ENCODE measurements around the gene CFLAR.
A peak's percentile ranks its signal among the peaks of the same experiment; 100 is the strongest.

The CFLAR gene

DNA sequence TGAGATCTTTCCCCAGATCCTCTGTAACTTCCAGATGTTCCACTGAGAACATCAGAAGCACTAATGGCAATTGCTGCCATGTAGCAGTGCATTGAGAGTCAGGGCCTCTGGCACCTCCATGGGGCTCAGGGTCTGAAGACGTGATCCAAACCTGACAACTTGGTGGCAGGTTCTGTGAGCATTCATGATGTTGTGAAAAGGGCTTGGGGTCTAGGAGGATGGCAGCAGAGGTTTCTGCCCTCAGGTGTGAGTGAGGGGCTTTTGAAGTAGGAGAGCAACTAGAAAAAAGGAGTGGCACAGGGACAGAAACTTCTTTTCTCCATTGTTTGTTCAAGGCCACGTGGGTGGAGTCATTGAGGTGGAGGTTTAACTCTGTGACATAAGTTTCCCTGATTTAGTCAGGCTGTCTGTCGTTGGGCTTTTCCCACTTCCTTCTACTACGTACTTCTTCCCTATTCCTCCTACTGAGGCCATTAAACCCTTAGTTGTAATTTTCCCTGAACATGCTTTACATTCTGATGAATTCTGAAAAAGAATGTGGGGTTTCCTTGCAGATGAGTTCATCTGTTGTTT, 13.1 kb downstream of the CFLAR start (continued):
- TF ChIP-seq EGR2 (tag by site-specific recombination; IDR thresholded peaks at IDR 0.05; ENCODE audit: low read depth) (peak; percentile 32; the same call in 1 of the 2 replicates), BCL11B (tag by site-specific recombination; IDR thresholded peaks at IDR 0.05; ENCODE audit: low read depth) (no peak), ZNF2 (tag by site-specific recombination; IDR thresholded peaks at IDR 0.05) (no peak), ZNF473 (tag by site-specific recombination; IDR thresholded peaks at IDR 0.05) (no peak), REPIN1 (tag by site-specific recombination; IDR thresholded peaks at IDR 0.05; ENCODE audit: low read depth) (no peak), ZNF391 (tag by site-specific recombination; IDR thresholded peaks at IDR 0.05; ENCODE audit: borderline replicate concordance, low read depth) (no peak), ZNF121 (tag by site-specific recombination; IDR thresholded peaks at IDR 0.05) (no peak), PRDM2 (tag by site-specific recombination; IDR thresholded peaks at IDR 0.05; ENCODE audit: borderline replicate concordance) (no peak), SALL2 (tag by site-specific recombination; IDR thresholded peaks at IDR 0.05; ENCODE audit: borderline replicate concordance) (no peak), KLF1 (tag by site-specific recombination; IDR thresholded peaks at IDR 0.05) (no peak), KLF8 (tag by site-specific recombination; IDR thresholded peaks at IDR 0.05) (no peak), ZNF223 (tag by site-specific recombination; IDR thresholded peaks at IDR 0.05) (no peak), ZNF266 (tag by site-specific recombination; IDR thresholded peaks at IDR 0.05; ENCODE audit: low read depth) (no peak), ZFP41 (tag by site-specific recombination; IDR thresholded peaks at IDR 0.05; ENCODE audit: borderline replicate concordance) (no peak), OVOL3 (tag by site-specific recombination; IDR thresholded peaks at IDR 0.05) (no peak), ZNF132 (tag by site-specific recombination; IDR thresholded peaks at IDR 0.05; ENCODE audit: borderline replicate concordance) (no peak), ZBTB7A (tag by site-specific recombination; IDR thresholded peaks at IDR 0.05; ENCODE audit: low read depth) (no peak), ZNF248 (tag by site-specific recombination; IDR thresholded peaks at IDR 0.05) (no peak)
- TF ChIP-seq, protein P1, sequence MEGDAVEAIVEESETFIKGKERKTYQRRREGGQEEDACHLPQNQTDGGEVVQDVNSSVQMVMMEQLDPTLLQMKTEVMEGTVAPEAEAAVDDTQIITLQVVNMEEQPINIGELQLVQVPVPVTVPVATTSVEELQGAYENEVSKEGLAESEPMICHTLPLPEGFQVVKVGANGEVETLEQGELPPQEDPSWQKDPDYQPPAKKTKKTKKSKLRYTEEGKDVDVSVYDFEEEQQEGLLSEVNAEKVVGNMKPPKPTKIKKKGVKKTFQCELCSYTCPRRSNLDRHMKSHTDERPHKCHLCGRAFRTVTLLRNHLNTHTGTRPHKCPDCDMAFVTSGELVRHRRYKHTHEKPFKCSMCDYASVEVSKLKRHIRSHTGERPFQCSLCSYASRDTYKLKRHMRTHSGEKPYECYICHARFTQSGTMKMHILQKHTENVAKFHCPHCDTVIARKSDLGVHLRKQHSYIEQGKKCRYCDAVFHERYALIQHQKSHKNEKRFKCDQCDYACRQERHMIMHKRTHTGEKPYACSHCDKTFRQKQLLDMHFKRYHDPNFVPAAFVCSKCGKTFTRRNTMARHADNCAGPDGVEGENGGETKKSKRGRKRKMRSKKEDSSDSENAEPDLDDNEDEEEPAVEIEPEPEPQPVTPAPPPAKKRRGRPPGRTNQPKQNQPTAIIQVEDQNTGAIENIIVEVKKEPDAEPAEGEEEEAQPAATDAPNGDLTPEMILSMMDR (tag by site-specific recombination; IDR thresholded peaks at IDR 0.05) = no peak
- TF ChIP-seq, protein P2, sequence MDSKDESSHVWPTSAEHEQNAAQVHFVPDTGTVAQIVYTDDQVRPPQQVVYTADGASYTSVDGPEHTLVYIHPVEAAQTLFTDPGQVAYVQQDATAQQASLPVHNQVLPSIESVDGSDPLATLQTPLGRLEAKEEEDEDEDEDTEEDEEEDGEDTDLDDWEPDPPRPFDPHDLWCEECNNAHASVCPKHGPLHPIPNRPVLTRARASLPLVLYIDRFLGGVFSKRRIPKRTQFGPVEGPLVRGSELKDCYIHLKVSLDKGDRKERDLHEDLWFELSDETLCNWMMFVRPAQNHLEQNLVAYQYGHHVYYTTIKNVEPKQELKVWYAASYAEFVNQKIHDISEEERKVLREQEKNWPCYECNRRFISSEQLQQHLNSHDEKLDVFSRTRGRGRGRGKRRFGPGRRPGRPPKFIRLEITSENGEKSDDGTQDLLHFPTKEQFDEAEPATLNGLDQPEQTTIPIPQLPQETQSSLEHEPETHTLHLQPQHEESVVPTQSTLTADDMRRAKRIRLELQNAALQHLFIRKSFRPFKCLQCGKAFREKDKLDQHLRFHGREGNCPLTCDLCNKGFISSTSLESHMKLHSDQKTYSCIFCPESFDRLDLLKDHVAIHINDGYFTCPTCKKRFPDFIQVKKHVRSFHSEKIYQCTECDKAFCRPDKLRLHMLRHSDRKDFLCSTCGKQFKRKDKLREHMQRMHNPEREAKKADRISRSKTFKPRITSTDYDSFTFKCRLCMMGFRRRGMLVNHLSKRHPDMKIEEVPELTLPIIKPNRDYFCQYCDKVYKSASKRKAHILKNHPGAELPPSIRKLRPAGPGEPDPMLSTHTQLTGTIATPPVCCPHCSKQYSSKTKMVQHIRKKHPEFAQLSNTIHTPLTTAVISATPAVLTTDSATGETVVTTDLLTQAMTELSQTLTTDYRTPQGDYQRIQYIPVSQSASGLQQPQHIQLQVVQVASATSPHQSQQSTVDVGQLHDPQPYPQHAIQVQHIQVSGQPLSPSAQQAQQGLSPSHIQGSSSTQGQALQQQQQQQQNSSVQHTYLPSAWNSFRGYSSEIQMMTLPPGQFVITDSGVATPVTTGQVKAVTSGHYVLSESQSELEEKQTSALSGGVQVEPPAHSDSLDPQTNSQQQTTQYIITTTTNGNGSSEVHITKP (tag by site-specific recombination; IDR thresholded peaks at IDR 0.05) = peak; percentile 42; the same call in 1 of the 2 replicates

Data from HEK293 (cell line).